ENCODE measurements around the gene FMN2. TPM values are rescaled to one million over a fixed set of nuclear protein-coding genes. Genes with fewer than 3 reads are reported as not detected.
"Not testable (repeated sequence)": the region's sequence is repeated elsewhere in the genome, so short reads cannot be mapped to it uniquely, and the experiment has no call there.

FMN2 gene
- total RNA-seq, 1 donor from 2014 or later: 13.2 TPM

DNA sequence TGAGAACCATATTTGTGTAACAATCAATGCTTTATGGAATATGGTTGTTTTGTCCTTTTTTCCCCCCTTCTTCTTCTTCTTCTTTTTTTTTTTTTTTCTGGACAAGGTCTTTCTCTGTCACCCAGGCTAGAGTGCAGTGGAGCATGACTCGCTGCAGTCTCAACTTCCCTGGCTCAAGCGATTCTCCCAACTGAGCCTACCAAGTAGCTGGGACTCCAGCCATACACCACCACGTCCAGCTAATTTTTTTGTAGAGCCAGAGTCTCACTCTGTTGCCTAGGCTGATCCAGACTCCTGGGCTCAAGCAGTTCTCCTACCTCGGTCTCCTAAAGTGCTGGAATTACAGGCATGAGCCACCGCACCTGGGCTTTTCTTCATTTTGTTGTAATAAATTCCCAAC, 86.7 kb downstream of the FMN2 start:
- no peak overlapping the region for H3K4me3 Mint-ChIP-seq
- DNase-seq (ENCODE audit: low read depth, low spot score): no peak
- no peak overlapping the region for H3K27ac Mint-ChIP-seq (ENCODE audit: unreplicated experiment)
- peaks cover 13% of the 10 kb centered on the region for H3K36me3 Mint-ChIP-seq (ENCODE audit: low read depth)
- no peak for TF ChIP-seq CTCF (conservative IDR thresholded peaks at IDR 0.05)
- H3K27me3 Mint-ChIP-seq (ENCODE audit: low read depth): no peaks in the 10 kb centered on the region
- no peaks in the 10 kb centered on the region for H3K9me3 Mint-ChIP-seq
- H3K4me1 Mint-ChIP-seq: peaks cover 7% of the 10 kb centered on the region

- not testable (repeated sequence) for H3K36me3 Mint-ChIP-seq (ENCODE audit: low read depth); H3K4me3 Mint-ChIP-seq; H3K27ac Mint-ChIP-seq (ENCODE audit: unreplicated experiment); DNase-seq (ENCODE audit: low read depth, low spot score); H3K9me3 Mint-ChIP-seq; H3K27me3 Mint-ChIP-seq (ENCODE audit: low read depth)
- H3K4me1 Mint-ChIP-seq: peaks cover 14% of the 10 kb centered on the region
Measured at GRCh38 chr1:240184682-240185081, 93.0 kb downstream of the FMN2 start.

DNA sequence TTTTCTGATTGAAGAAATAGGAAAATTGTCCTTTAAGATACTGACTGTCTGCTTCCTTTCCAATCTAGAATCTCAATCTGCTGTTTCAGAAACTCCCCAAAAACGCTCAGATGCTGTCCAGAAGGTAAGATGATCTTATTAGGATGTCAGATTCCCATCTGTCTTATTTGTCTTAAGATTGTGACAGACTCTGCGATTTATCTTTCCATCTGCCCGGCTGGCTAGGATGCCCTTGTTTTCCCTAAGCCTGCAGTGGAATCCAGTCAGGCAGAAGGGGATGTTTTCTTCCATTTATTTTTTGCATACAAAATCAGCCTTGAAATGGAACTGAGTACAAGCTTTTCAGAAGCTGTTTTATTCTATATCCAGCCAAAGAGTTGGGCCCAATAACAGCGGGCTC, 96.5 kb downstream of the FMN2 start:
- peaks cover 6% of the 10 kb centered on the region for H3K4me1 Mint-ChIP-seq
- DNase-seq (ENCODE audit: low read depth, low spot score): no peak
- H3K27ac Mint-ChIP-seq (ENCODE audit: unreplicated experiment): no peak overlapping the region

GRCh38 chr1:240189386-240189989, 97.8 kb downstream of the FMN2 start:
- Mint-ChIP-seq H3K27ac (ENCODE audit: unreplicated experiment) (no peak overlapping the region), H3K4me3 (no peak overlapping the region), H3K9me3 (no peaks in the 10 kb centered on the region), H3K4me1 (peaks cover 6% of the 10 kb centered on the region), H3K27me3 (ENCODE audit: low read depth) (peaks cover 6% of the 10 kb centered on the region), H3K36me3 (ENCODE audit: low read depth) (no peaks in the 10 kb centered on the region)
- peak; percentile 84 for TF ChIP-seq CTCF (conservative IDR thresholded peaks at IDR 0.05)
- DNase-seq (ENCODE audit: low read depth, low spot score): peak; percentile 44

More for the DNA sequence above, 96.5 kb downstream of the FMN2 start:
- TF ChIP-seq CTCF (conservative IDR thresholded peaks at IDR 0.05): no peak
- Mint-ChIP-seq H3K9me3 (no peaks in the 10 kb centered on the region), H3K4me3 (no peak overlapping the region), H3K36me3 (ENCODE audit: low read depth) (no peaks in the 10 kb centered on the region), H3K27me3 (ENCODE audit: low read depth) (peaks cover 10% of the 10 kb centered on the region)

GRCh38 chr1:240190881-240191401, 99.3 kb downstream of the FMN2 start:
- peak; percentile 69 for TF ChIP-seq CTCF (conservative IDR thresholded peaks at IDR 0.05)
- Mint-ChIP-seq H3K9me3 (no peaks in the 10 kb centered on the region), H3K4me3 (no peak overlapping the region), H3K4me1 (no peaks in the 10 kb centered on the region), H3K36me3 (ENCODE audit: low read depth) (no peaks in the 10 kb centered on the region), H3K27ac (ENCODE audit: unreplicated experiment) (no peak overlapping the region), H3K27me3 (ENCODE audit: low read depth) (no peaks in the 10 kb centered on the region)
- no peak for DNase-seq (ENCODE audit: low read depth, low spot score)

DNA sequence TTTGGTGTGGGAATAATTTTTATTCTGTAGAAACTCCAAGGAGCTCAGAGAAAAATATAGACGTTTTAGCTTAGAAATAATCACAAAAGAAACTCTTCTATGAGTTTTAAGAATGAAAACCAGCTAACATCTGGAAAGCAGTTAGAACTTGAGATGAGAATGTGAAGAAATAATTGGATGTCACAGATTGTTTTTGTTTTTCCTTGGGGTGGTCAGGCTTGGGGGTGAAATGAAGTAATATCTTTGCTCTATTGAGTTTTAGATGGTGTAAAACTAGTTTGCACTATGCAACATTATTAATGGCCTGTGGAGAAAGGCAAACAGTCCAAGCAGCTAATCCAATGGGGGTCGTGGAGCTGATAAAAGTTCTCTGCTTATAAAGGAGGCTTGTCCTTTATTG, 101.2 kb downstream of the FMN2 start:
- no peak for TF ChIP-seq CTCF (conservative IDR thresholded peaks at IDR 0.05)
- no peaks in the 10 kb centered on the region for H3K9me3 Mint-ChIP-seq

More for the DNA sequence above, 101.2 kb downstream of the FMN2 start:
- Mint-ChIP-seq H3K4me1 (no peaks in the 10 kb centered on the region), H3K27me3 (ENCODE audit: low read depth) (no peaks in the 10 kb centered on the region), H3K27ac (ENCODE audit: unreplicated experiment) (no peak overlapping the region), H3K36me3 (ENCODE audit: low read depth) (no peaks in the 10 kb centered on the region), H3K4me3 (no peak overlapping the region)
- DNase-seq (ENCODE audit: low read depth, low spot score): no peak
